ENCODE results near the gene TLL1. TPM values are rescaled to one million over a fixed set of nuclear protein-coding genes. Genes with fewer than 3 reads are reported as not detected.

Gene TLL1
- total and polyA plus RNA-seq, 2 experiments from 2014 or later: 0.18 to 2.4 TPM

DNA sequence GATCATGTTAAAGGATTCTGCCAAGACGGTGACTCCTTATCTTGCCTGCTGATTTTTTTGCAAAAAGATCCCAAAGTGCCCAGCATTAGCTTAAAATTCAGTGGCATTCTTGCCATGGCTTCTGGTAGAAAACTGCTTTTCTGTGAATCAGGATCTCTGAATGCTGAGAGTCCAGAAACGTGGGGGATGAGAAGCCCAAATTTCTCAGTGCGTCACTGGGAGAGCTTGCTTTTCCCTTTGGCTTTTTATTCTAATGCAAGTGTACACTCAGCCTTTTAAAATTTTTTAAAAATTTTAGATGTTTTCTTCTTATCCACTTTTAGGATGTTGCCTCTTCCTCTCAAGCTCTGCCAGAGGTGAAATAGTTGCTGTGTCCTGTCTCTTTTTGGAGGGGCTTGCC lies 98.4 kb downstream of the TLL1 start:
- no peak overlapping the region for H3K27ac Mint-ChIP-seq
- Histone ChIP-seq H3K4me1 (ENCODE audit: insufficient read depth) (no peaks in the 10 kb centered on the region), H3K4me2 (no peak overlapping the region), H3K27ac (ENCODE audit: low read depth) (no peak overlapping the region), H2AFZ (no peak overlapping the region), H4K20me1 (replicated peaks; ENCODE audit: insufficient read depth) (no peaks in the 10 kb centered on the region), H3K79me2 (replicated peaks; ENCODE audit: insufficient read depth) (no peaks in the 10 kb centered on the region), H3K36me3 (ENCODE audit: insufficient read depth) (0 out of 2 replicates have a peak, but pooled peaks cover 3% of the 10 kb centered on the region), H3K4me3 (no peak overlapping the region), H3K27me3 (ENCODE audit: insufficient read depth) (no peaks in the 10 kb centered on the region), H3F3A (replicated peaks; ENCODE audit: low read depth) (no peaks in the 10 kb centered on the region), H3K9me2 (ENCODE audit: insufficient read depth) (0 out of 2 replicates have a peak, but pooled peaks cover 5% of the 10 kb centered on the region)
- H3K9me3 Mint-ChIP-seq: peaks cover 14% of the 10 kb centered on the region
- H3K36me3 Mint-ChIP-seq (ENCODE audit: low read depth): peaks cover 9% of the 10 kb centered on the region; the same call in 2 of the 3 replicates
- peaks cover under 1% of the 10 kb centered on the region for H3K27me3 Mint-ChIP-seq (ENCODE audit: insufficient read depth, low read depth, poor library complexity)
- H3K4me3 Mint-ChIP-seq: no peak overlapping the region
- DNase-seq (ENCODE audit: low spot score) (no peak), ATAC-seq (no peak)
- no peaks in the 10 kb centered on the region for H3K4me1 Mint-ChIP-seq
- no peak for TF ChIP-seq ZNF331 (CRISPR knock-in tag; IDR thresholded peaks at IDR 0.05; ENCODE audit: low read depth)
- TF ChIP-seq EZH2 (IDR thresholded peaks at IDR 0.05; ENCODE audit: low read depth, unreplicated experiment): no peak
- no peak for TF ChIP-seq CREB1 (CRISPR knock-in tag; IDR thresholded peaks at IDR 0.05; ENCODE audit: low read depth)
- no peak for TF ChIP-seq ZNF114 (CRISPR knock-in tag; IDR thresholded peaks at IDR 0.05)
- TF ChIP-seq EZH2phosphoT487 (IDR thresholded peaks at IDR 0.05; ENCODE audit: unreplicated experiment): no peak
- TF ChIP-seq, protein P1, sequence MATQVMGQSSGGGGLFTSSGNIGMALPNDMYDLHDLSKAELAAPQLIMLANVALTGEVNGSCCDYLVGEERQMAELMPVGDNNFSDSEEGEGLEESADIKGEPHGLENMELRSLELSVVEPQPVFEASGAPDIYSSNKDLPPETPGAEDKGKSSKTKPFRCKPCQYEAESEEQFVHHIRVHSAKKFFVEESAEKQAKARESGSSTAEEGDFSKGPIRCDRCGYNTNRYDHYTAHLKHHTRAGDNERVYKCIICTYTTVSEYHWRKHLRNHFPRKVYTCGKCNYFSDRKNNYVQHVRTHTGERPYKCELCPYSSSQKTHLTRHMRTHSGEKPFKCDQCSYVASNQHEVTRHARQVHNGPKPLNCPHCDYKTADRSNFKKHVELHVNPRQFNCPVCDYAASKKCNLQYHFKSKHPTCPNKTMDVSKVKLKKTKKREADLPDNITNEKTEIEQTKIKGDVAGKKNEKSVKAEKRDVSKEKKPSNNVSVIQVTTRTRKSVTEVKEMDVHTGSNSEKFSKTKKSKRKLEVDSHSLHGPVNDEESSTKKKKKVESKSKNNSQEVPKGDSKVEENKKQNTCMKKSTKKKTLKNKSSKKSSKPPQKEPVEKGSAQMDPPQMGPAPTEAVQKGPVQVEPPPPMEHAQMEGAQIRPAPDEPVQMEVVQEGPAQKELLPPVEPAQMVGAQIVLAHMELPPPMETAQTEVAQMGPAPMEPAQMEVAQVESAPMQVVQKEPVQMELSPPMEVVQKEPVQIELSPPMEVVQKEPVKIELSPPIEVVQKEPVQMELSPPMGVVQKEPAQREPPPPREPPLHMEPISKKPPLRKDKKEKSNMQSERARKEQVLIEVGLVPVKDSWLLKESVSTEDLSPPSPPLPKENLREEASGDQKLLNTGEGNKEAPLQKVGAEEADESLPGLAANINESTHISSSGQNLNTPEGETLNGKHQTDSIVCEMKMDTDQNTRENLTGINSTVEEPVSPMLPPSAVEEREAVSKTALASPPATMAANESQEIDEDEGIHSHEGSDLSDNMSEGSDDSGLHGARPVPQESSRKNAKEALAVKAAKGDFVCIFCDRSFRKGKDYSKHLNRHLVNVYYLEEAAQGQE (IDR thresholded peaks at IDR 0.05; ENCODE audit: unreplicated experiment): no peak
- no peak for TF ChIP-seq JUNB (IDR thresholded peaks at IDR 0.05; ENCODE audit: unreplicated experiment)
- no peak for TF ChIP-seq NANOG (IDR thresholded peaks at IDR 0.05; ENCODE audit: borderline replicate concordance)
- no peak for TF ChIP-seq STAT1 (IDR thresholded peaks at IDR 0.05; ENCODE audit: unreplicated experiment)
- TF ChIP-seq, protein P2, sequence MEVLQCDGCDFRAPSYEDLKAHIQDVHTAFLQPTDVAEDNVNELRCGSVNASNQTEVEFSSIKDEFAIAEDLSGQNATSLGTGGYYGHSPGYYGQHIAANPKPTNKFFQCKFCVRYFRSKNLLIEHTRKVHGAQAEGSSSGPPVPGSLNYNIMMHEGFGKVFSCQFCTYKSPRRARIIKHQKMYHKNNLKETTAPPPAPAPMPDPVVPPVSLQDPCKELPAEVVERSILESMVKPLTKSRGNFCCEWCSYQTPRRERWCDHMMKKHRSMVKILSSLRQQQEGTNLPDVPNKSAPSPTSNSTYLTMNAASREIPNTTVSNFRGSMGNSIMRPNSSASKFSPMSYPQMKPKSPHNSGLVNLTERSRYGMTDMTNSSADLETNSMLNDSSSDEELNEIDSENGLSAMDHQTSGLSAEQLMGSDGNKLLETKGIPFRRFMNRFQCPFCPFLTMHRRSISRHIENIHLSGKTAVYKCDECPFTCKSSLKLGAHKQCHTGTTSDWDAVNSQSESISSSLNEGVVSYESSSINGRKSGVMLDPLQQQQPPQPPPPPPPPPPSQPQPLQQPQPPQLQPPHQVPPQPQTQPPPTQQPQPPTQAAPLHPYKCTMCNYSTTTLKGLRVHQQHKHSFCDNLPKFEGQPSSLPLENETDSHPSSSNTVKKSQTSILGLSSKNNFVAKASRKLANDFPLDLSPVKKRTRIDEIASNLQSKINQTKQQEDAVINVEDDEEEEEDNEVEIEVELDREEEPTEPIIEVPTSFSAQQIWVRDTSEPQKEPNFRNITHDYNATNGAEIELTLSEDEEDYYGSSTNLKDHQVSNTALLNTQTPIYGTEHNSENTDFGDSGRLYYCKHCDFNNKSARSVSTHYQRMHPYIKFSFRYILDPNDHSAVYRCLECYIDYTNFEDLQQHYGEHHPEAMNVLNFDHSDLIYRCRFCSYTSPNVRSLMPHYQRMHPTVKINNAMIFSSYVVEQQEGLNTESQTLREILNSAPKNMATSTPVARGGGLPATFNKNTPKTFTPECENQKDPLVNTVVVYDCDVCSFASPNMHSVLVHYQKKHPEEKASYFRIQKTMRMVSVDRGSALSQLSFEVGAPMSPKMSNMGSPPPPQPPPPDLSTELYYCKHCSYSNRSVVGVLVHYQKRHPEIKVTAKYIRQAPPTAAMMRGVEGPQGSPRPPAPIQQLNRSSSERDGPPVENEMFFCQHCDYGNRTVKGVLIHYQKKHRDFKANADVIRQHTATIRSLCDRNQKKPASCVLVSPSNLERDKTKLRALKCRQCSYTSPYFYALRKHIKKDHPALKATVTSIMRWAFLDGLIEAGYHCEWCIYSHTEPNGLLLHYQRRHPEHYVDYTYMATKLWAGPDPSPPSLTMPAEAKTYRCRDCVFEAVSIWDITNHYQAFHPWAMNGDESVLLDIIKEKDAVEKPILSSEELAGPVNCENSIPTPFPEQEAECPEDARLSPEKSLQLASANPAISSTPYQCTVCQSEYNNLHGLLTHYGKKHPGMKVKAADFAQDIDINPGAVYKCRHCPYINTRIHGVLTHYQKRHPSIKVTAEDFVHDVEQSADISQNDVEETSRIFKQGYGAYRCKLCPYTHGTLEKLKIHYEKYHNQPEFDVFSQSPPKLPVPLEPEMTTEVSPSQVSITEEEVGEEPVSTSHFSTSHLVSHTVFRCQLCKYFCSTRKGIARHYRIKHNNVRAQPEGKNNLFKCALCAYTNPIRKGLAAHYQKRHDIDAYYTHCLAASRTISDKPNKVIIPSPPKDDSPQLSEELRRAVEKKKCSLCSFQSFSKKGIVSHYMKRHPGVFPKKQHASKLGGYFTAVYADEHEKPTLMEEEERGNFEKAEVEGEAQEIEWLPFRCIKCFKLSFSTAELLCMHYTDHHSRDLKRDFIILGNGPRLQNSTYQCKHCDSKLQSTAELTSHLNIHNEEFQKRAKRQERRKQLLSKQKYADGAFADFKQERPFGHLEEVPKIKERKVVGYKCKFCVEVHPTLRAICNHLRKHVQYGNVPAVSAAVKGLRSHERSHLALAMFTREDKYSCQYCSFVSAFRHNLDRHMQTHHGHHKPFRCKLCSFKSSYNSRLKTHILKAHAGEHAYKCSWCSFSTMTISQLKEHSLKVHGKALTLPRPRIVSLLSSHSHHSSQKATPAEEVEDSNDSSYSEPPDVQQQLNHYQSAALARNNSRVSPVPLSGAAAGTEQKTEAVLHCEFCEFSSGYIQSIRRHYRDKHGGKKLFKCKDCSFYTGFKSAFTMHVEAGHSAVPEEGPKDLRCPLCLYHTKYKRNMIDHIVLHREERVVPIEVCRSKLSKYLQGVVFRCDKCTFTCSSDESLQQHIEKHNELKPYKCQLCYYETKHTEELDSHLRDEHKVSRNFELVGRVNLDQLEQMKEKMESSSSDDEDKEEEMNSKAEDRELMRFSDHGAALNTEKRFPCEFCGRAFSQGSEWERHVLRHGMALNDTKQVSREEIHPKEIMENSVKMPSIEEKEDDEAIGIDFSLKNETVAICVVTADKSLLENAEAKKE (CRISPR knock-in tag; IDR thresholded peaks at IDR 0.05): no peak
- TF ChIP-seq, protein P3, sequence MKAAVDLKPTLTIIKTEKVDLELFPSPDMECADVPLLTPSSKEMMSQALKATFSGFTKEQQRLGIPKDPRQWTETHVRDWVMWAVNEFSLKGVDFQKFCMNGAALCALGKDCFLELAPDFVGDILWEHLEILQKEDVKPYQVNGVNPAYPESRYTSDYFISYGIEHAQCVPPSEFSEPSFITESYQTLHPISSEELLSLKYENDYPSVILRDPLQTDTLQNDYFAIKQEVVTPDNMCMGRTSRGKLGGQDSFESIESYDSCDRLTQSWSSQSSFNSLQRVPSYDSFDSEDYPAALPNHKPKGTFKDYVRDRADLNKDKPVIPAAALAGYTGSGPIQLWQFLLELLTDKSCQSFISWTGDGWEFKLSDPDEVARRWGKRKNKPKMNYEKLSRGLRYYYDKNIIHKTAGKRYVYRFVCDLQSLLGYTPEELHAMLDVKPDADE (IDR thresholded peaks at IDR 0.05): no peak
- no peak for TF ChIP-seq POLR2AphosphoS5 (IDR thresholded peaks at IDR 0.05; ENCODE audit: low read depth)
- TF ChIP-seq, protein P4, sequence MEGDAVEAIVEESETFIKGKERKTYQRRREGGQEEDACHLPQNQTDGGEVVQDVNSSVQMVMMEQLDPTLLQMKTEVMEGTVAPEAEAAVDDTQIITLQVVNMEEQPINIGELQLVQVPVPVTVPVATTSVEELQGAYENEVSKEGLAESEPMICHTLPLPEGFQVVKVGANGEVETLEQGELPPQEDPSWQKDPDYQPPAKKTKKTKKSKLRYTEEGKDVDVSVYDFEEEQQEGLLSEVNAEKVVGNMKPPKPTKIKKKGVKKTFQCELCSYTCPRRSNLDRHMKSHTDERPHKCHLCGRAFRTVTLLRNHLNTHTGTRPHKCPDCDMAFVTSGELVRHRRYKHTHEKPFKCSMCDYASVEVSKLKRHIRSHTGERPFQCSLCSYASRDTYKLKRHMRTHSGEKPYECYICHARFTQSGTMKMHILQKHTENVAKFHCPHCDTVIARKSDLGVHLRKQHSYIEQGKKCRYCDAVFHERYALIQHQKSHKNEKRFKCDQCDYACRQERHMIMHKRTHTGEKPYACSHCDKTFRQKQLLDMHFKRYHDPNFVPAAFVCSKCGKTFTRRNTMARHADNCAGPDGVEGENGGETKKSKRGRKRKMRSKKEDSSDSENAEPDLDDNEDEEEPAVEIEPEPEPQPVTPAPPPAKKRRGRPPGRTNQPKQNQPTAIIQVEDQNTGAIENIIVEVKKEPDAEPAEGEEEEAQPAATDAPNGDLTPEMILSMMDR (conservative IDR thresholded peaks at IDR 0.05; ENCODE audit: low read depth in 2 of 2): no peak

Data from GM23338 (cell line).